BLaER1 (cell line): ENCODE results near the gene RNASEH2B.

Experiments used
- H3K27ac ChIP-seq: shearing (Covaris generic); formaldehyde crosslinking; 2 replicates; pipeline ENCODE4 v1.8.1; 2022
- H3K27me3 ChIP-seq: shearing (Covaris generic); formaldehyde crosslinking; 2 replicates; pipeline ENCODE4 v1.8.1; 2022
- H3K36me3 ChIP-seq: shearing (Covaris generic); formaldehyde crosslinking; 2 replicates; pipeline ENCODE4 v1.8.1; 2022
- H3K4me1 ChIP-seq: shearing (Covaris generic); formaldehyde crosslinking; 2 replicates; pipeline ENCODE4 v1.8.1; 2022
- H3K4me2 ChIP-seq: shearing (Covaris generic); formaldehyde crosslinking; 2 replicates; pipeline ENCODE4 v1.8.1; 2022
- H3K4me3 ChIP-seq: shearing (Covaris generic); formaldehyde crosslinking; 2 replicates; pipeline ENCODE4 v1.8.1; 2022
- H3K9ac ChIP-seq: shearing (Covaris generic); formaldehyde crosslinking; 2 replicates; pipeline ENCODE4 v1.8.1; 2022
- H3K9me3 ChIP-seq: shearing (Covaris generic); formaldehyde crosslinking; 2 replicates; pipeline ENCODE4 v1.8.1; 2022
- H4K20me1 ChIP-seq: shearing (Covaris generic); formaldehyde crosslinking; 2 replicates; pipeline ENCODE4 v1.8.1; 2022
- Cebpa-rat ChIP-seq: shearing (Covaris generic); IDR thresholded peaks from 2 replicates; pipeline ENCODE4 v1.8.1; 2022

The RNASEH2B gene

DNA sequence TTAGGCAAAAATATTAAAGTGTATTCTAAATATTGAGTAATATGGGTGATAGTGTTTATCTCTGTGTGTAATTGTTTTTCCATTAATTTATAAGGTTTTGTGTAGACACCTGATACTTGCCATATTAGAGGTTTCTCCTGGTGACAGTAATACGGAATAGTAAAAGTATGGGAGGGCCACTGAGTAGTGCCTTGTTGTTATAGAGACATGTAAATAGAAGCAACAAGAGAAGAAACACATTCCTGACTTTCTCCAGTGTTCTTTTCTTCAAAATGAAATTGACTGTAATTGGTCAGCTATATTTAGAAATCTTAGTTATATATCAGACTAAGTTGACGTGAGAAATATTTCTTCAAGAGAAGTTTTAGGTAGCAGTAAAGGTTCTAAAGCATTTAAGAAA lies 18.5 kb downstream of the RNASEH2B start:
- no peak overlapping the region for H3K27ac ChIP-seq
- peaks cover 16% of the 10 kb centered on the region for H3K4me1 ChIP-seq
- no peaks in the 10 kb centered on the region for H3K27me3 ChIP-seq
- no peak overlapping the region for H3K9ac ChIP-seq
- peaks cover 35% of the 10 kb centered on the region for H3K9me3 ChIP-seq
- TF ChIP-seq Cebpa-rat, result no peak
- H4K20me1 ChIP-seq, result peaks cover 65% of the 10 kb centered on the region
- H3K36me3 ChIP-seq, result peaks cover 81% of the 10 kb centered on the region
- H3K4me2 ChIP-seq, result no peak overlapping the region
- H3K4me3 ChIP-seq, result no peak overlapping the region

DNA sequence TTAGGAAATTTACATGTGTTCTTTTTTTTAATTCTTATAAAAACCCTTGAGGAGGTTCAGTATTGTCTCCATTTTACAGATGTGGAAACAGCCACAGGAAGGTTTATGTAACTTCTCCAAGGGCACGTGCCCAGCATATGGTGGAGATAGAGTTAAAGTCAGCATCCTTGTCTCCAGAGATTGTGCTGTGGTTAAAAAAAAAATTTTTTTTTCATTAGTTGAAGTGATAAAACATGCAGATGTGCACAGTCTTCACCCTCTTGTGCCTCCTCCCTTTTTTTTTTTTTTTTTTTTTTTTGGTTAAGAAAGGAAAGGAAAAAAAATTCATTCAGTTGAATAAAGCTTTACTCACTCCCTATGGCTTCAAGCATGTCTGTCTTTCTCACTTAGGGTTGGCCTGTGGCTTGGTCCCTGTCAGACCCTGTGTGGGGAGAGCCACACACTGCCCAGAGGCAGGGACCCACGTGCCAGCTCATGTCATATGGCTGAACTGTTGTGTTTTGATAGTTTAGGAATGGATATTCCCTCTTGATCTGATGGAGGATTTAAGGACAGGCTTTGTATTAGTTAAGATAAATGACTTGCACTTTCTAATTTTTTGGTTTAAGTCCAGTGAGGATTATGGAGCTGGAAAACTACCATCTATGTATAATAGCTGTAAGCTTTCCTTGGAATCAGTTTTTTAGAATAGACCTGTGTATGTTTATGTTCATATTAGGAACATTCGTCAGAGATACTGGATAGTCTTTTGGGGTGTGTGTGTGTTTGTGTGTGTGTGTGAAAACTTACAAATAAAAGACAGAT lies 19.3 kb downstream of the RNASEH2B start:
- Histone ChIP-seq H3K36me3 (peaks cover 81% of the 10 kb centered on the region), H4K20me1 (peaks cover 65% of the 10 kb centered on the region), H3K9me3 (peaks cover 30% of the 10 kb centered on the region), H3K4me3 (no peak overlapping the region), H3K27ac (no peak overlapping the region), H3K9ac (no peak overlapping the region), H3K4me2 (no peak overlapping the region), H3K27me3 (no peaks in the 10 kb centered on the region), H3K4me1 (peaks cover 16% of the 10 kb centered on the region)
- no peak for TF ChIP-seq Cebpa-rat

DNA sequence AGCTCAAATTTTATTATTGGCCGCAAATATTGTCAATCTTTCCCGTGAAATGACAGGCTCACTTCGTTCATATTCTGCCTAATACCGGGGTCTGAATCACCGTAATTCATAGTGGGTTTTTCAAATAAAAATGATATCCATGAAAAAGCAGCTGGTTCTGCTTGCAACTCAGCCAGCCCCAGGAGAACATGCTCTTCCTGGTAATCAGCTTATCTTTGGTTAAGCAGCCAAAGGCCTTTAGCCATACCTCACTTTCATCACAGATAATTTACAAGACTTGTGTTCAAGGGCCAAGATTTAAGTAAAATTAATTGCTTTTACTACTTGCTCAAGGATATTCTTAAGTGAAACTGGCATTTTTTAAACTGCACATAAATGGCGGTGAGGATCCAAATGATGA lies 22.5 kb downstream of the RNASEH2B start:
- H3K4me3 ChIP-seq, result no peak overlapping the region

DNA sequence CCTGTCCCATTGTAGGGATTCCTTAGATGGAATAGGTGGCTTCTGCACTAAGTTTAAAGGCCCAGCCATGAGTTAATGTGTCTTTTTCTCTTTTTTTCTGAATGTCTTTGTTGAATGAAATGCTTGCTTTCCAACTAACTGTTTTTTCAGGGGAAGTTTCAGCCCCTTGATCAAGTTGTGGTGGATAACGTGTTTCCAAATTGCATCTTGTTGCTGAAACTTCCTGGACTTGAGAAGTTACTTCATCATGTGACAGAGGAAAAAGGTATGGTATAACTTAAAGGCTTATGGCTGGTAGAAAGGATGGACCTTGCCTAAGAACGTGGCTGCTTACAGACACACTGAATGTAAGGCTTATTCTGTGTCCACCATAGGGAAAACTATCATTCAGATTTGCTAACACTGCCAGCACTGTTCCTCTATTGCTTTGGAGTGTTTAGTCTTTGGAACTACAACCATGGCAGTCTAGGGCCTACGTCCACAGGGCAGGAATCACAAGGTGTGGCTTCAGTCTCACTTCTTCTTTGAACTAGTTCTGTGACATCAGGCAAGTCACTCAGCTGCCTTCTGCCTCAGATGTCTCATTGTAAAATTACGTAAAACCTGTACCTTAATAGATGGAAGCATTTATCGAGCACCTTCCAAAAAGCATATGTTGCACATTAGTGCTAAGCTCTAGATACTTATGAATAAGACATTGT lies 25.3 kb downstream of the RNASEH2B start:
- Histone ChIP-seq H3K4me2 (no peak overlapping the region), H3K4me1 (no peaks in the 10 kb centered on the region), H3K27ac (no peak overlapping the region), H3K9ac (no peak overlapping the region), H3K27me3 (no peaks in the 10 kb centered on the region), H3K4me3 (no peak overlapping the region), H4K20me1 (peaks cover 42% of the 10 kb centered on the region), H3K36me3 (peaks cover 98% of the 10 kb centered on the region), H3K9me3 (peaks cover 31% of the 10 kb centered on the region)
- no peak for TF ChIP-seq Cebpa-rat

More for the DNA sequence above, 22.5 kb downstream of the RNASEH2B start:
- peaks cover 67% of the 10 kb centered on the region for H4K20me1 ChIP-seq
- peaks cover 28% of the 10 kb centered on the region for H3K9me3 ChIP-seq
- peaks cover 16% of the 10 kb centered on the region for H3K4me1 ChIP-seq
- no peak overlapping the region for H3K27ac ChIP-seq
- H3K36me3 ChIP-seq, result peaks cover 91% of the 10 kb centered on the region
- H3K9ac ChIP-seq, result no peak overlapping the region
- TF ChIP-seq Cebpa-rat, result no peak
- no peaks in the 10 kb centered on the region for H3K27me3 ChIP-seq
- H3K4me2 ChIP-seq, result no peak overlapping the region

DNA sequence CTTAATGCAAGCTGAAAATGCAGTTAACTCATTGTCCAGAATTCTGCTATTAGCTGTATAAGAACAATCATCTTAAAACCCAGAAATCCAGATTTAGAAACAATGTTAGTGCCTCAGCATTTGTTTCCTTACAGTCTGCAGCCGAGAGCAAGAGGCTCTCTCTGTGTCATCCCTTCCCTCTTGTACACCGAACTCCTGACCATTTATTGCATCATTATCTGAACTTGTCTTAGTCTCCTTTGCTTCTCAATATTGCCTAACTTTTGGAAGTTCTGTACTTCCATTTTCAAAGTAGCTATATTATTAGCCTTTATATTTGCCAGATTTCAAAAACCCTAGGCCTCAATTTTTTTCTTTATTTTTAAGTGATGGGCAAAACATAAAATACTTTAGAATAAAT lies 27.1 kb downstream of the RNASEH2B start:
- H3K27me3 ChIP-seq, result no peaks in the 10 kb centered on the region
- peaks cover 31% of the 10 kb centered on the region for H3K9me3 ChIP-seq
- H3K4me3 ChIP-seq, result no peak overlapping the region
- H4K20me1 ChIP-seq, result peaks cover 38% of the 10 kb centered on the region; the same call in 1 of the 2 replicates
- no peaks in the 10 kb centered on the region for H3K4me1 ChIP-seq
- no peak overlapping the region for H3K4me2 ChIP-seq
- H3K9ac ChIP-seq, result no peak overlapping the region
- peaks cover 98% of the 10 kb centered on the region for H3K36me3 ChIP-seq
- TF ChIP-seq Cebpa-rat, result no peak
- H3K27ac ChIP-seq, result no peak overlapping the region

DNA sequence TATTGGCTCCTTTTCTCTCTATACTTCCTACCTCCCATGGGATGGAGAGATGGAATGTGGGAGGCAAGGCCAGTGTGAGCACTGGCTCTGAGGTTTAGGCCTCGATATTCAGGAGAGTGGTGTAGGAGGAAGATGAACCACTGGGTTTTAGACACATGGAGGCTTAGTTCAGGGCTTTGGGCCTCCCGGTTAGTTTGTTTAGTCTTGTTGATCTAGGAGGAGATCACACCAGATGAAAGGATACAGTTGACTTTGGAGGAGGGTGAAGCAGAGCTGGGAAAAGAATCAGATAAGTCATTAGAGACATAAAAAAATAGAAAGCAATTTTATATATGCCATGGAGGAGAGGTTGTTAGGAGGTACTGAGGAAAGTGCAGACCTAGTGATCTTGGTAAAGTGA lies 30.9 kb downstream of the RNASEH2B start:
- Histone ChIP-seq H3K27ac (no peak overlapping the region), H3K4me3 (no peak overlapping the region), H4K20me1 (peaks cover 36% of the 10 kb centered on the region), H3K4me2 (no peak overlapping the region), H3K36me3 (peaks cover 95% of the 10 kb centered on the region), H3K4me1 (no peaks in the 10 kb centered on the region), H3K9ac (no peak overlapping the region), H3K27me3 (no peaks in the 10 kb centered on the region), H3K9me3 (peaks cover 8% of the 10 kb centered on the region)
- TF ChIP-seq Cebpa-rat, result no peak

DNA sequence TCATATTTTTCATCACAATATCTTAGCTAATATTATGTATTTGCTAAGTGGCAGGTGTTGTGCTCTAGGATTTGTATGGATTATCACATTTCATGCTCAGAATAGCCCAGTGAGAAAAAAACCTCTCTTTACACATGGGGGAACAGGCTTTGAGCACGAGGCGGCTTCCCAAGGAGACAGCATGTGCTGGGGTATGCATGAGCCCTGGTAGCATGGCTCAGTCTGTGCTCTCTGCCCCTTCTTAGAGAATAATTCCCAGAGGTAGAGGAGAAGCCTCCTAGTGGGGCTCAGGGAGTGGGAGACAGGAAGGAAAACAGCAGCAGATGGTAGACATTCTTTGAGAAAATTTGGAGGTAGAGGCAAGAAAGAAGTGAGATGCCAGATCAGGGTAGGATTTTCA lies 31.6 kb downstream of the RNASEH2B start:
- H3K36me3 ChIP-seq, result peaks cover 95% of the 10 kb centered on the region

DNA sequence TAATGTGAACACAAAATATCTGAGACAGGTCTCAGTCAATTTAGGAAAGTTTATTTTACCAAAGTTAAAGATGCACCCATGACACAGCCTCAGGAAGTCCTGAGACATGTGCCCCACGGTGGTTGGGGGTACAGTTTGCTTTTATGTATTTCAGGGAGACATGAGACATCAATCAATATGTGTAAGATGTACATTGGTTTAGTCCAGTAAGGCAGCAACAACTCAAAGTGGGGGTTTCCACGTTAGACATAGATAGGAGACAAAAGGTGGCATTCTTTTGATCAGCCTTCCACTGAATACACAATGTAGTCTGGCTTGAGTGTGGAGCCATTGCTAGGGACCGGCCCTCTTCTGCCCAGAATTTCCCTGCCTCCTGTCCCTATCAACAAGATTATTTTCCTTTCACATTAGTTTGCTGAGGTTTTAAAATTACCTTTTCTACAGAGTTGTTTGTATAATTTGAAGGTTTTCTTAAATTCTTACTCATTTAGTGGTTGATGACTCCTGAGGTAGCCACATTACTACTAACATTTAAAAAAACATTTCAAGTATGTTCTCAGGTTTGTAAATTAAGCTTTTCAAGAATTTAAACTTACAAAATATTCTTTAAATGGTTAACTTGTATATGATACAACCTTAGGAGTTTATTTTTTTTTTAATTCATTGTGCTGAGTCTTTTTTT lies 33.2 kb downstream of the RNASEH2B start:
- H3K27me3 ChIP-seq, result no peaks in the 10 kb centered on the region
- H3K27ac ChIP-seq, result no peak overlapping the region
- no peak overlapping the region for H3K4me3 ChIP-seq
- no peaks in the 10 kb centered on the region for H3K4me1 ChIP-seq
- H3K9me3 ChIP-seq, result no peaks in the 10 kb centered on the region; the same call in 1 of the 2 replicates
- no peak overlapping the region for H3K9ac ChIP-seq
- TF ChIP-seq Cebpa-rat, result no peak
- H4K20me1 ChIP-seq, result peaks cover 21% of the 10 kb centered on the region
- no peak overlapping the region for H3K4me2 ChIP-seq
- H3K36me3 ChIP-seq, result peaks cover 91% of the 10 kb centered on the region

More for the DNA sequence above, 31.6 kb downstream of the RNASEH2B start:
- Histone ChIP-seq H3K4me2 (no peak overlapping the region), H3K9me3 (peaks cover 4% of the 10 kb centered on the region; the same call in 1 of the 2 replicates), H3K9ac (no peak overlapping the region), H3K27me3 (no peaks in the 10 kb centered on the region), H3K4me3 (no peak overlapping the region), H3K27ac (no peak overlapping the region), H3K4me1 (no peaks in the 10 kb centered on the region), H4K20me1 (peaks cover 33% of the 10 kb centered on the region)
- no peak for TF ChIP-seq Cebpa-rat

DNA sequence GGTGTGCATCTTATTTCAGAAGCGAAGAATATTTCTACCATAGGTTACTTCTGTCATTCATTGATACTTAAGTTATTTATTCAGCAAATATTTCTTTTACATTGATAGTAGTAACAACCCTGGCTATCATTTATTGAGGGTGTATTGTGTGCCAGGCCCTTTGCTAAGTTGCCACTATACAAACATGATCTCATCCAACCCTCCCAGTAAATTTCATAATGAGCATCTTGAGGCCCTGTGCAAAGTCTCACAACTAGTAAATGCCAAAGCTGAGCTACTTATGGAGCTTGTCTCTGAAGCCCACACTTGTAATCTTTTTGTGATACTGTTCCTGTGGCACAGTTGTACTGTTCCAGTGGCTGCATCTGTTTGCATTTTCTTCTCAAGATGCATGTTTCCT lies 36.1 kb downstream of the RNASEH2B start:
- H3K4me3 ChIP-seq, result no peak overlapping the region
- H3K27ac ChIP-seq, result no peak overlapping the region
- H3K9me3 ChIP-seq, result no peaks in the 10 kb centered on the region
- no peaks in the 10 kb centered on the region for H3K4me1 ChIP-seq
- H3K4me2 ChIP-seq, result no peak overlapping the region
- no peak for TF ChIP-seq Cebpa-rat
- no peaks in the 10 kb centered on the region for H3K27me3 ChIP-seq
- peaks cover 93% of the 10 kb centered on the region for H3K36me3 ChIP-seq
- no peak overlapping the region for H3K9ac ChIP-seq
- peaks cover 21% of the 10 kb centered on the region for H4K20me1 ChIP-seq

DNA sequence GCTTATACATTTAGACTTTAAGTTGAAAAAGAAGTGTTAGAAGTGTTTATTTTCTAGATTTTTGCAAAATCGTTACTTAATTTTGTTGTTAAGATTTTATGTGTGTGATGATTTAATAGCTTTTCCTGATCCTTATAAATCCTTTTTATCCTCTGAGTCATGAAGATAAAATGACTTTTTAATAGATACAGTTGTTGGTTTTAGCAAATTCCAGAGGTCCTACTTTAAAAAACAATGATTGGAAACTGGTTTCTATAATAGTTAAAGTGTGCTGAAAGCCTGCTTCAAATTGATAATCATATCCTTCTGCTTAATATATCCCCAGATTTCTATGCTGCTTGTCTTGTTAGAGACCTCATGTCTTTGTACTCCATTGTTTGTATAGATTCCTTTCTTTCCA lies 39.0 kb downstream of the RNASEH2B start:
- H3K4me3 ChIP-seq, result no peak overlapping the region
- H3K36me3 ChIP-seq, result peaks cover 94% of the 10 kb centered on the region
- H4K20me1 ChIP-seq, result peaks cover 12% of the 10 kb centered on the region
- H3K27ac ChIP-seq, result no peak overlapping the region
- TF ChIP-seq Cebpa-rat, result no peak
- no peak overlapping the region for H3K9ac ChIP-seq
- H3K9me3 ChIP-seq, result no peaks in the 10 kb centered on the region
- H3K4me1 ChIP-seq, result no peaks in the 10 kb centered on the region
- no peak overlapping the region for H3K4me2 ChIP-seq
- no peaks in the 10 kb centered on the region for H3K27me3 ChIP-seq
